Right lobe of liver (tissue), 4 donors: ENCODE measurements around the gene PDGFA.

Source experiments
- POLR2A ChIP-seq: fragments of 450-650 bp; IDR thresholded peaks from one replicate; pipeline ENCODE4 v1.6.1; 2017; ENCODE audit warnings: antibody characterized with exemption, mild to moderate bottlenecking
- TF ChIP-seq, protein P1 (sequence below), 4 donors: fragments of 200-600 bp in 3 of 4; fragments of 450-650 bp in 1 of 4; IDR thresholded peaks; one replicate each; pipeline versions ENCODE4 v1.5.1 to v1.8.0; 2016 to 2022; ENCODE audit warnings: antibody characterized with exemption in 4 of 4, mild to moderate bottlenecking in 2 of 4
- donor health status: DM: no; HTN: no; CAD: no.
- donor health status: DM: no; HTN: no; CAD: no.
- donor health status: DM: no; HTN: yes; CAD: no.

DNA sequence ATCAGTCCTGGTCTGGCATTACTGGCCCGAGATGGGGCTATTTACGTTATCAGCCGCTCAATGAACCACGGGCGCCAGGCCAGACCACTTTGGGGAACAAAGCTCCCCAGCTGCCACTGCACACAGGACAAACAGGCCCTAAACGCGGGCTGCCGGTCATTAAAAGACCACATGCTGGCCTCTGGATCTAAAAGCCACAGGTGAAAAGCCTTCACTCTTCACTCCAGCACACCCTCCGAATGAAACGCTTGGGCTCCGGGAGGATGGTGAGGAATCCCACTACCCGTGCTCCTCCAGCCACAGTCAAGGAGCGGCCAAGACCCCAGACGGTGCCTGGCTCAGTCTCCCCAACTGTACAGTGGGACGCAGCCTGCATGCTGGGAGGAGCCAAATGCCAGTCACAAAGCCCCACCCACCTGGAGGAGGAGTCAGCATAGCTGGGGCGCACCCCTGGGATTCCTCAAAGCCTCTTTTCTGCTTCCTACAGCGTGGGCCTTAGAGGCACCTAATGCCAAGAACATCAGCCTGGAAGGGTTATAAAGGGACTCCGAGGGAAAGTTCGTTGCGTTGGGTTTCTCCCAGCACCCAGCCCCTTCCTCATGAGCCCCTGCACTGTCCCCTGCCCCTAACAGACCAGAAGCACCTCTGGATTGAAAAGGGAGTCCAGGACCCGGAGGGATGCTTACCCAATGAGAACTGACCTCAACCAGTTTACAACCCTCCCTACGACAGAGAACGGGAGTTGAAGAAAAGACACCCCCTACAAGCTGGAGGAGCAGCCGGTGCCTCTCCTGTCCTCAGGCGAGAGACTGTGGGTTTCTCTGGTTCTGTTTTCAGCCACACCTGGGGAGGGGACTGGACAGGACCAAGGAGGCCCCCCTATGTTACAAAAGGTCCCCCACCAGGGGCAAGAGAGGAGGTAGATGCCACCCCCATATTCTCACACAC, 4.7 kb downstream of the PDGFA start:
- TF ChIP-seq, protein P1, sequence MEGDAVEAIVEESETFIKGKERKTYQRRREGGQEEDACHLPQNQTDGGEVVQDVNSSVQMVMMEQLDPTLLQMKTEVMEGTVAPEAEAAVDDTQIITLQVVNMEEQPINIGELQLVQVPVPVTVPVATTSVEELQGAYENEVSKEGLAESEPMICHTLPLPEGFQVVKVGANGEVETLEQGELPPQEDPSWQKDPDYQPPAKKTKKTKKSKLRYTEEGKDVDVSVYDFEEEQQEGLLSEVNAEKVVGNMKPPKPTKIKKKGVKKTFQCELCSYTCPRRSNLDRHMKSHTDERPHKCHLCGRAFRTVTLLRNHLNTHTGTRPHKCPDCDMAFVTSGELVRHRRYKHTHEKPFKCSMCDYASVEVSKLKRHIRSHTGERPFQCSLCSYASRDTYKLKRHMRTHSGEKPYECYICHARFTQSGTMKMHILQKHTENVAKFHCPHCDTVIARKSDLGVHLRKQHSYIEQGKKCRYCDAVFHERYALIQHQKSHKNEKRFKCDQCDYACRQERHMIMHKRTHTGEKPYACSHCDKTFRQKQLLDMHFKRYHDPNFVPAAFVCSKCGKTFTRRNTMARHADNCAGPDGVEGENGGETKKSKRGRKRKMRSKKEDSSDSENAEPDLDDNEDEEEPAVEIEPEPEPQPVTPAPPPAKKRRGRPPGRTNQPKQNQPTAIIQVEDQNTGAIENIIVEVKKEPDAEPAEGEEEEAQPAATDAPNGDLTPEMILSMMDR (IDR thresholded peaks at IDR 0.05): no peak
- no peak for TF ChIP-seq POLR2A
